Endothelial cell (in vitro differentiated cells): ENCODE results near the gene ADGRB2. TPM values are rescaled to one million over a fixed set of nuclear protein-coding genes. Genes with fewer than 3 reads are reported as not detected.
A peak's percentile ranks its signal among the peaks of the same experiment; 100 is the strongest.

Experiments
- DNase-seq: peaks from one replicate; pipeline ENCODE4 v3.0.0; 2021; ENCODE audit warnings: low spot score
- H3K27ac Mint-ChIP-seq: one replicate; pipeline ENCODE4 v1.8.0; 2021; ENCODE audit warnings: mixed read lengths, inconsistent platforms; ENCODE audit not compliant: unreplicated experiment
- H3K27me3 Mint-ChIP-seq: one replicate; pipeline ENCODE4 v1.8.0; 2021; ENCODE audit warnings: mild to moderate bottlenecking, moderate library complexity, mixed read lengths, inconsistent platforms; ENCODE audit not compliant: unreplicated experiment
- H3K36me3 Mint-ChIP-seq: one replicate; pipeline ENCODE4 v1.8.0; 2021; ENCODE audit warnings: mild to moderate bottlenecking, low read depth, mixed read lengths, inconsistent platforms; ENCODE audit not compliant: unreplicated experiment
- H3K4me1 Mint-ChIP-seq: one replicate; pipeline ENCODE4 v1.8.0; 2021; ENCODE audit warnings: mild to moderate bottlenecking, mixed read lengths, inconsistent platforms; ENCODE audit not compliant: unreplicated experiment
- H3K4me3 Mint-ChIP-seq: one replicate; pipeline ENCODE4 v1.8.0; 2021; ENCODE audit warnings: mild to moderate bottlenecking, mixed read lengths, inconsistent platforms; ENCODE audit not compliant: unreplicated experiment
- H3K9me3 Mint-ChIP-seq: one replicate; pipeline ENCODE4 v1.8.0; 2021; ENCODE audit warnings: mixed read lengths, inconsistent platforms; ENCODE audit not compliant: unreplicated experiment
- CTCF ChIP-seq: fragments of 200-600 bp; sonication (generic); IDR thresholded peaks from one replicate; pipeline ENCODE4 v1.5.0; 2021; ENCODE audit warnings: antibody characterized with exemption; ENCODE audit not compliant: unreplicated experiment
- total RNA-seq: library from RNA; stranded (reverse); fragmentation: NEBNext Ultra II Directional; extraction: Animal tissue kit (Norgen Biotek cat#: 25700); gene quantifications from one replicate; pipeline ENCODE4 v1.2.1, GENCODE V29; 2021; ENCODE audit not compliant: unreplicated experiment

ADGRB2 gene
- total RNA-seq, 1 donor from 2014 or later, result 0.44 TPM

- H3K36me3 Mint-ChIP-seq, result peaks cover 6% of the 10 kb centered on the region
- H3K27me3 Mint-ChIP-seq, result peaks cover 25% of the 10 kb centered on the region
- TF ChIP-seq CTCF, result no peak
- H3K4me3 Mint-ChIP-seq, result no peak overlapping the region
- H3K27ac Mint-ChIP-seq, result no peak overlapping the region
- no peaks in the 10 kb centered on the region for H3K9me3 Mint-ChIP-seq
- DNase-seq, result no peak
- H3K4me1 Mint-ChIP-seq, result peaks cover 15% of the 10 kb centered on the region
These were observed 5.0 kb upstream of the ADGRB2 start for GRCh38 chr1:31768939-31769704.

GRCh38 chr1:31768407-31768907 is 4.3 kb upstream of the ADGRB2 start:
- Mint-ChIP-seq H3K4me1 (peaks cover 16% of the 10 kb centered on the region), H3K27ac (no peak overlapping the region), H3K9me3 (no peaks in the 10 kb centered on the region), H3K27me3 (peaks cover 25% of the 10 kb centered on the region), H3K36me3 (peaks cover 6% of the 10 kb centered on the region), H3K4me3 (no peak overlapping the region)
- DNase-seq, result no peak
- no peak for TF ChIP-seq CTCF

- H3K27me3 Mint-ChIP-seq, result peaks cover 21% of the 10 kb centered on the region
- H3K9me3 Mint-ChIP-seq, result no peaks in the 10 kb centered on the region
- peaks cover 6% of the 10 kb centered on the region for H3K36me3 Mint-ChIP-seq
- TF ChIP-seq CTCF, result no peak
- H3K4me1 Mint-ChIP-seq, result peaks cover 13% of the 10 kb centered on the region
- H3K4me3 Mint-ChIP-seq, result no peak overlapping the region
- DNase-seq, result no peak
- H3K27ac Mint-ChIP-seq, result no peak overlapping the region
These were observed 3.1 kb upstream of the ADGRB2 start for GRCh38 chr1:31767225-31767624.

DNA sequence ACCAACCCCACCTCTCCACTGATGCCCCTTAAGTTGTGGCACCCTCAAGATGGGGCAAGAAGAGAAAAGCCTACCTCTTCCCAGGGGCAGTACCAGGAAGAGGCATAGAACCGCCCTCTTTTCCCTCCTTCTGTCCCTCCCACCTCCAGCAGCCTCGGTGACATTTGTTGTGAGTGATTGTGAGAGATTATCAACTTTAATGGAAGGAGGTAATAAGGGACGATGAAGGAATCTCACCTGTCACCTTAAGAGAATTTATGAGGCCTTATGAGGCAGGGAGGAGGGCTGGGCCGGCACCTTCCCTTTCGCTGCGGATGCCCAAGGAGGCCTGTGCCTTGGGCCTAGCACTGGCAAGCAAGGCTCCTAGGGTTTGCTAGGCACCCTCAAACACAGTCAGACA is 1.4 kb upstream of the ADGRB2 start:
- H3K4me1 Mint-ChIP-seq, result peaks cover 8% of the 10 kb centered on the region
- TF ChIP-seq CTCF, result no peak
- H3K36me3 Mint-ChIP-seq, result peaks cover 7% of the 10 kb centered on the region
- peaks cover 10% of the 10 kb centered on the region for H3K27me3 Mint-ChIP-seq
- no peak for DNase-seq
- no peaks in the 10 kb centered on the region for H3K9me3 Mint-ChIP-seq
- H3K27ac Mint-ChIP-seq, result no peak overlapping the region
- no peak overlapping the region for H3K4me3 Mint-ChIP-seq

DNA sequence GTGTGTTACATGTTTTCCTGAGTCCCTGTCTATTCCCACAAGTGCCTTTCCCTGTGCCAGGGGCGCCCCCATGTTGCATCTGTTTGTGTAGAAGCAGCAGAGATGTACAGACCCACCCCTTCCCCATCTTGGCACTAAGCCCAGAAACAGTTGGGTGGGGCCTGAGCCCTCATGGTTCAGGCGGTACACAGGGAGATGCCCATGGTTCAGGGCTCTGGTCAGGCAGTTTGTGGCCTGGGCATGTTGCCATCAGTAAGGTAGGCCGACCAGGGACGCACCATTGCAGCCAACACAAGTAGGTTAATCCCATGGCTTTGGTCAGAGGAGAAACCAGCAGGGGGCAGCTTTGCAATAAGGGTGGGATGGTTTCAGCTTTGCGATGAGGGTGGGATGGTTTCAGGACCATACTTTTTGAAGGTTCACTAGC is 914 bp upstream of the ADGRB2 start:
- Mint-ChIP-seq H3K36me3 (peaks cover 7% of the 10 kb centered on the region), H3K4me3 (no peak overlapping the region), H3K27ac (no peak overlapping the region), H3K9me3 (no peaks in the 10 kb centered on the region), H3K27me3 (peaks cover 9% of the 10 kb centered on the region), H3K4me1 (peaks cover 8% of the 10 kb centered on the region)
- peak; percentile 22 for TF ChIP-seq CTCF
- peak; percentile 47 for DNase-seq
